Stimulated activated CD4-positive, alpha-beta T cell treated with anti-CD3 and anti-CD28 coated beads, Interleukin-15, amount 100 ng/mL, for 1 hour (primary cell): ENCODE data around the gene ABLIM3.

Experiments used
- DNase-seq, 2 donors: peaks; one replicate each; pipeline ENCODE4 v3.0.0-alpha.2; 2020; ENCODE audit warnings: low read depth in 1 of 2, low spot score in 1 of 2

The ABLIM3 gene

GRCh38 chr5:149303210-149303609 lies 161.9 kb downstream of the ABLIM3 start:
- DNase-seq: no peak

GRCh38 chr5:149304195-149305078 lies 163.1 kb downstream of the ABLIM3 start:
- DNase-seq: no peak

- no peak for DNase-seq
These were observed 168.1 kb downstream of the ABLIM3 start for GRCh38 chr5:149309354-149309753.
